ENCODE measurements around the gene TSPAN8. TPM values are rescaled to one million over a fixed set of nuclear protein-coding genes. Genes with fewer than 3 reads are reported as not detected.

The TSPAN8 gene
- polyA plus RNA-seq (2012; ENCODE audit: low read depth, missing spikeins): not detected

- FAIRE-seq (no peak), DNase-seq (ENCODE audit: insufficient read length, low spot score) (no peak)
Measured at GRCh38 chr12:71157601-71158233, at the start of gene TSPAN8. Gene TSPAN8 (minus strand): TSS chr12:71157999. CDS start chr12:71157678, 321 bp downstream.

DNA sequence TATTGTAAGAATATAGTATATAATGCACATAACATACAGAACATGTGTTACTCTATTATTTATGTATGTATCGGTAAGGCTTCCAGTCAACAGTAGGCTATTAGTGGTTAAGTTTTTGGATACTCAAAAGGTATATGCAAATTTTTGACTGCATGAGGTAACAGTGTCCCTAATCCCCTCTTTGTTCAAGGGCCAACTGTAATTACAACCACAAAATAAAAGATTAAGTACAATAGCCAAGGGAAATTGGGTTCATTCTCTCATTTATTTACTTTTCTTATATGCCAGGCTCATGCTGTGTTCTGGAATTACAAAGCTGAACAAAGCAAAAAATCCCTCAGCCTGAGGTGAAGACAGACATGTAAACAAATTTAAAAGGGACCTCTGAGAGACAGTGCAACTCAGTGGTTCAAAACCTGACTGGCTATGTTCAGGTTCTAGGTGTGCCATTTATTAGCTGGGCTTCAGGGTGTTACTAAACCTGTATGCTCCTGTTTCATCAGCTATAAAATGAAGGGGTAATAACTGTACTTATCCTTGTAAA lies 43.4 kb upstream of the TSPAN8 start:
- DNase-seq (ENCODE audit: insufficient read length, low spot score): no peak
- TF ChIP-seq SPI1 (IDR thresholded peaks at IDR 0.05; ENCODE audit: low read depth, low read length): no peak
- TF ChIP-seq POLR2AphosphoS5 (IDR thresholded peaks at IDR 0.05; ENCODE audit: low read depth, low read length): no peak
- TF ChIP-seq PAX5 (IDR thresholded peaks at IDR 0.05; ENCODE audit: insufficient read depth, low read length, severe bottlenecking): no peak
- no peak for TF ChIP-seq POLR2A (IDR thresholded peaks at IDR 0.05; ENCODE audit: low read depth, low read length)
- TF ChIP-seq TAF1 (IDR thresholded peaks at IDR 0.05; ENCODE audit: low read depth, low read length): no peak
- FAIRE-seq: no peak

More at GRCh38 chr12:71157601-71158233, at the start of gene TSPAN8:
- TF ChIP-seq POLR2A (IDR thresholded peaks at IDR 0.05; ENCODE audit: low read depth, low read length): no peak
- TF ChIP-seq POU2F2 (IDR thresholded peaks at IDR 0.05; ENCODE audit: low read depth, low read length): no peak
- TF ChIP-seq PAX5 (IDR thresholded peaks at IDR 0.05; ENCODE audit: insufficient read depth, low read length, severe bottlenecking): no peak
- no peak for TF ChIP-seq POLR2AphosphoS5 (IDR thresholded peaks at IDR 0.05; ENCODE audit: low read depth, low read length)
- TF ChIP-seq SPI1 (IDR thresholded peaks at IDR 0.05; ENCODE audit: low read depth, low read length): no peak
- no peak for TF ChIP-seq TAF1 (IDR thresholded peaks at IDR 0.05; ENCODE audit: low read depth, low read length)

- FAIRE-seq: no peak
- TF ChIP-seq TAF1 (IDR thresholded peaks at IDR 0.05; ENCODE audit: low read depth, low read length): no peak
- TF ChIP-seq PAX5 (IDR thresholded peaks at IDR 0.05; ENCODE audit: insufficient read depth, low read length, severe bottlenecking): no peak
- no peak for TF ChIP-seq POLR2A (IDR thresholded peaks at IDR 0.05; ENCODE audit: low read depth, low read length)
- TF ChIP-seq SPI1 (IDR thresholded peaks at IDR 0.05; ENCODE audit: low read depth, low read length): no peak
- TF ChIP-seq POU2F2 (IDR thresholded peaks at IDR 0.05; ENCODE audit: low read depth, low read length): no peak
- TF ChIP-seq POLR2AphosphoS5 (IDR thresholded peaks at IDR 0.05; ENCODE audit: low read depth, low read length): no peak
- no peak for DNase-seq (ENCODE audit: insufficient read length, low spot score)
Measured at GRCh38 chr12:71200706-71201105, 42.9 kb upstream of the TSPAN8 start.

DNA sequence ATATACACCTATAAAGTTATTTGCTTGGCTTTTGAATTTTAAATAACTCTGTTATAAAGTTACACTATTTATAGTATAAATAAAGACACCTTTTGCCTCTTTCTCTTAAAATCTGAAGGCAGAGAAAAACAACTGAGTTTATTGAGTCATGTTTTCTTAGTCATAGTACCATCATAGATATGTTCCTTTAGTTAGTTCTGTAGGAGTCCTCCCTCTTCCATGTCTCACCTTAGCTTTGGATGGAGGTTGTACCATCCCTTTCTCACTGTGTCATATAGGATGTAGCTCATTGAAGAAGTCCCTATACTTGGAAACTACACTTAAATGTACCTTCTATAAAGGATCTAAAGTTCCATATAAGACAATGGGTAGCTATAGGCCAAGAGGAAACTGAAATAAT lies 39.7 kb upstream of the TSPAN8 start:
- DNase-seq (ENCODE audit: insufficient read length, low spot score) (no peak), FAIRE-seq (no peak)
- TF ChIP-seq PAX5 (IDR thresholded peaks at IDR 0.05; ENCODE audit: insufficient read depth, low read length, severe bottlenecking): no peak
- TF ChIP-seq SPI1 (IDR thresholded peaks at IDR 0.05; ENCODE audit: low read depth, low read length): no peak
- TF ChIP-seq POLR2AphosphoS5 (IDR thresholded peaks at IDR 0.05; ENCODE audit: low read depth, low read length): no peak
- no peak for TF ChIP-seq TAF1 (IDR thresholded peaks at IDR 0.05; ENCODE audit: low read depth, low read length)
- TF ChIP-seq POLR2A (IDR thresholded peaks at IDR 0.05; ENCODE audit: low read depth, low read length): no peak
- no peak for TF ChIP-seq POU2F2 (IDR thresholded peaks at IDR 0.05; ENCODE audit: low read depth, low read length)

DNA sequence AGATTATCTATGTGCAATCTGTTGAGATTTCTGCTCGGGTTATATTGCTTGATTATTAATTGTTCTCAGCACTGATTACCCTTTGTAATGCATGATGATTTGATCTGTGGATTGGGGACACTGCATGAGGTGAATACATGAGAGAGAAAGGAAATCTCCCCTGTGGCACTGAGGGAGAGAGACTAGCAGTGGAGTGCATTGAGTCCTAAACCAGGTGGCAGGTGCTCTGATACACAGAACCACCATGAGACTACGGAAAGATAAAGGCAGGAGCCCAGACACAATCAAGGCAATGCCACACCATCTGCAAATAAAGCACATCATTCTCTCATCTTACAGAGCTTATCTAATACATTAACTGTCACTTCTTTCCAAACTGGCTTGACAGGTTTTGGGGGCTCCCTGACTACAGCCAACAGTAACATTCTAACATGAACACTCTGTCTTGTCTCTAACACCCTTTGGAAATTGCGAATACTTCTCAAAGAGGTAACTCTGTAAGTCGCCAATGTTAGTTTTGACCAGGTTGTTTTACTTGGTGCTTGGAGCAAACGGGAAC lies 37.6 kb upstream of the TSPAN8 start:
- DNase-seq (ENCODE audit: insufficient read length, low spot score): no peak
- no peak for FAIRE-seq
- TF ChIP-seq POLR2A (IDR thresholded peaks at IDR 0.05; ENCODE audit: low read depth, low read length) (no peak), SPI1 (IDR thresholded peaks at IDR 0.05; ENCODE audit: low read depth, low read length) (no peak), POLR2AphosphoS5 (IDR thresholded peaks at IDR 0.05; ENCODE audit: low read depth, low read length) (no peak), TAF1 (IDR thresholded peaks at IDR 0.05; ENCODE audit: low read depth, low read length) (no peak), POU2F2 (IDR thresholded peaks at IDR 0.05; ENCODE audit: low read depth, low read length) (no peak), PAX5 (IDR thresholded peaks at IDR 0.05; ENCODE audit: insufficient read depth, low read length, severe bottlenecking) (no peak)

DNA sequence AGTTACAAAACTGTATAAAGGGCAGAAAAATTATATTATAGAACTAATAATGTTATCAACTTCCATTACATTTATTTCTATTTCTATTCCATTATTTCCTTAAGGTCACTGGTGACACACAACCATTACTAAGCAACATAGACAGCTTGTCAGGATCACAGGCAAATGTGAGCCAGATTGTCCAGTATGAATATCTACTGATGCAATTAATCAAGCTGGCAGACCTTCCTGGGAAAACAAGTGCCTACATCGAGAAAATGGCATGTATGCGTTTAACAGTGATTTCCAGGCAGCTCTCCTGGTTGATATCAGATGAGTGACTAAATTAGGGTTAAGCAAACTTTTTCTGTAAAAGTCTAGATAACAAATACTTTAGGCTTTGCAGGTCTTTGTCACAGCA lies 36.9 kb upstream of the TSPAN8 start:
- DNase-seq (ENCODE audit: insufficient read length, low spot score) (no peak), FAIRE-seq (no peak)
- TF ChIP-seq POLR2AphosphoS5 (IDR thresholded peaks at IDR 0.05; ENCODE audit: low read depth, low read length): no peak
- TF ChIP-seq SPI1 (IDR thresholded peaks at IDR 0.05; ENCODE audit: low read depth, low read length): no peak
- no peak for TF ChIP-seq POLR2A (IDR thresholded peaks at IDR 0.05; ENCODE audit: low read depth, low read length)
- no peak for TF ChIP-seq PAX5 (IDR thresholded peaks at IDR 0.05; ENCODE audit: insufficient read depth, low read length, severe bottlenecking)
- no peak for TF ChIP-seq POU2F2 (IDR thresholded peaks at IDR 0.05; ENCODE audit: low read depth, low read length)
- no peak for TF ChIP-seq TAF1 (IDR thresholded peaks at IDR 0.05; ENCODE audit: low read depth, low read length)

DNA sequence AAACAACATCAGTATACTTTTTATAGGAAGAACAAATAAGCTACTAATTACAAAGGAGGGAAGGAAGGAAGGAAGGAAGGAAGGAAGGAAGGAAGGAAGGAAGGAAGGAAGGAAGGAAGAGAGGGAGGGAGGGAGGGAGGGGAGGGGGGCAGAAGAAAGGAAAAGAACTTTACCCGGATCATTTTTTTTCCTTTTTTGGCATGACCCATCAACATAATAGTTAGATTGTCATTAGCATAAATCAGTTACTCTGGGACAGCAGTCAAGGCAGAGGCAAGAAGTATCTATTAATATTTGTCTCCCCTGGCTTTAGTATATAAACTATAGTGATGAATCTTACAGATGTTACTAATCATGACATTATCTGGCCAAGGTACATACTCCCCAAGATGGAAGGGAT lies 35.2 kb upstream of the TSPAN8 start:
- DNase-seq (ENCODE audit: insufficient read length, low spot score) (no peak), FAIRE-seq (no peak)
- TF ChIP-seq POLR2A (IDR thresholded peaks at IDR 0.05; ENCODE audit: low read depth, low read length) (no peak), POU2F2 (IDR thresholded peaks at IDR 0.05; ENCODE audit: low read depth, low read length) (no peak), PAX5 (IDR thresholded peaks at IDR 0.05; ENCODE audit: insufficient read depth, low read length, severe bottlenecking) (no peak), POLR2AphosphoS5 (IDR thresholded peaks at IDR 0.05; ENCODE audit: low read depth, low read length) (no peak), TAF1 (IDR thresholded peaks at IDR 0.05; ENCODE audit: low read depth, low read length) (no peak), SPI1 (IDR thresholded peaks at IDR 0.05; ENCODE audit: low read depth, low read length) (no peak)

GRCh38 chr12:71191509-71192196 lies 33.9 kb upstream of the TSPAN8 start:
- no peak for FAIRE-seq
- no peak for TF ChIP-seq POLR2A (IDR thresholded peaks at IDR 0.05; ENCODE audit: low read depth, low read length)
- TF ChIP-seq PAX5 (IDR thresholded peaks at IDR 0.05; ENCODE audit: insufficient read depth, low read length, severe bottlenecking): no peak
- TF ChIP-seq SPI1 (IDR thresholded peaks at IDR 0.05; ENCODE audit: low read depth, low read length): no peak
- TF ChIP-seq POLR2AphosphoS5 (IDR thresholded peaks at IDR 0.05; ENCODE audit: low read depth, low read length): no peak
- no peak for TF ChIP-seq POU2F2 (IDR thresholded peaks at IDR 0.05; ENCODE audit: low read depth, low read length)
- TF ChIP-seq TAF1 (IDR thresholded peaks at IDR 0.05; ENCODE audit: low read depth, low read length): no peak
- no peak for DNase-seq (ENCODE audit: insufficient read length, low spot score)

- FAIRE-seq (no peak), DNase-seq (ENCODE audit: insufficient read length, low spot score) (no peak)
- TF ChIP-seq TAF1 (IDR thresholded peaks at IDR 0.05; ENCODE audit: low read depth, low read length) (no peak), POLR2A (IDR thresholded peaks at IDR 0.05; ENCODE audit: low read depth, low read length) (no peak), PAX5 (IDR thresholded peaks at IDR 0.05; ENCODE audit: insufficient read depth, low read length, severe bottlenecking) (no peak), POU2F2 (IDR thresholded peaks at IDR 0.05; ENCODE audit: low read depth, low read length) (no peak), POLR2AphosphoS5 (IDR thresholded peaks at IDR 0.05; ENCODE audit: low read depth, low read length) (no peak), SPI1 (IDR thresholded peaks at IDR 0.05; ENCODE audit: low read depth, low read length) (no peak)
Measured at GRCh38 chr12:71190822-71191221, 33.0 kb upstream of the TSPAN8 start.
